GM19438 (cell line): ENCODE measurements around the gene PHLDB3.

Source experiments
- ATAC-seq: cut with Tn5 transposase; IDR thresholded peaks from one replicate; pipeline ENCODE4 v1.9.1; 2021; ENCODE audit warnings: low read depth; ENCODE audit not compliant: unreplicated experiment

Gene PHLDB3

DNA sequence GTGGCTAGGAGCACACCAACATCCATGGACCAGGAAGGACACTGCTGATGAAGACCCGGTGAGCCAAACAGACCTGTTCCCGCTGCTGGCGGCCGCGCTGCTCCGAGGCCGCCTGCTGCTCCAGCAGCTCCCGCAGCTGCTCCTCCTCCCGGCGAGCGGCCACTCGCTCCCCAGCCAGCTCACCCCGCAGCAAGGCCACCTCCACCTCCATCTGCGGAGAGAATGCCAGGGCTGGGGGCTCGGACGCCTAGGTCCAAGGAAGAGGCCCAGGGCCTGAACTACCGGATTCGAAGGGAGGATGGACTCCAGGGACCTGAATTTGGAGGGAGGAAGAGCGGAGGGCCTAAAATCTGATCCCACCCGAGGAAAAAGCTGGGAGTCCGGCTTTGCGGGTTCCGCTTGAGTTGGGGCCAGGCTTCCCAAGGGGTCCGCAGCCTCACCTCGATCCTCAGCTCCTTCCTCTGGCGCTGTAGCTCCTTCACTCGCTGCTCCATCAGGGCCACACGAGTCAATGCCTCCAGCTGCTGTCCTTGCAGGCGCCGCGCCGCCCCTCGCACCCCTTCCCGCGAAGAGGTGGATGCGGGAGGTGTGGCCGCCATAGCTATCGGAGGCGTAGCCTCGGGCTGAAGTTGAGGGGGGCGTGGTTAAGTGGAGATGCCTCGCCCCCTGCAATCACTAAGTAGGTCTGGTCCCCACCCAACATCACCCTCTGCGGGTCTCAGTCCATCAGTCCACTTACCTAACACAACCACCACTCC lies 2.7 kb downstream of the PHLDB3 start:
- no peak for ATAC-seq

DNA sequence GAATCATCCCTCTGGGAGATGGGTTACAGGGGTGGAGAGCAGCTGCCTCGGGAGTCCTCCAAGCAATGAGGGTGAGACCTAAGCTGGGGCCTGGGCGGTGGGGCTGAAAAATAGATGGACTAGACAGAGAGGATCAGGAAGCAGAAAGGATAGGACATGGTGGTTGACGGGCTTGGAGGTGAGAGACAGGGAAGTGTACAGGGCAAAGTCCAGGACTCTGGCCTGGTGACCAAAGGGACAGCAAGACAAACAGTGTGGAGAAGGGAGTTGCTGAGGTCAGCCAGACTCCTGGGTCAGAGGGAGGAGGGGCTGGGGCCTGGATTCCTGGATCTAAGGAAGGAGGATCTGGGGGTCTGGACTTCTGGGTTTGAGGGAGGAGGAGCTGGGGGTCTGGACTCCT lies 5.5 kb downstream of the PHLDB3 start:
- no peak for ATAC-seq

DNA sequence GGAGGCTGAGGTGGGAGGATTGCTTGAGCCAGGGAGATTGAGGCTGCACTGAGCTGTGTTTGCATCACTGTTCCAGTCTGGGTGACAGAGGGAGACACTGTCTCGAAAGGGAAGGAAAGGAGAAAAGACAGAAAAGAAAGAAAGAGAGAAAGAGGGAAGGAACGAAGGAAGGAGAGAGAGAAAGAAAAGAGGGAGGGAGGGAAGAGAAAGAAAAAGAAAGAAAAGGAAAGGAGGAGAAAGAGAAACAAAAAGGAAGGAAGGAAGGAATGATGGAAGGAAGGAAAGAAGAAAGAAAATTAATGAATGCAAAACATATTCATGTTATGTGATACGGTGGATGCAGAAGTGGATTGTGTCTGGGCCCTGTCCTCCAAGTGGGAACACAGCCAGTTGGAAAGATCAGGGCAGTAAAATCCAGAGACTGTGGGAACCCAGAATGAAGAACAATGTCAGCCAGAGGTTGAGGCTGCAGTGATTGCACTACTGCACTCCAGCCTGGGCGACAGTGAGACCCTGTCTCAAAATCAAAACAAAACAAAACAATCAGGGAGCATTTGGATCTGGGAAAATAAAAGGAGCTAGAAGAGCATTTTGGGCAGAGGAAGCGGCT lies 6.2 kb downstream of the PHLDB3 start:
- no peak for ATAC-seq

DNA sequence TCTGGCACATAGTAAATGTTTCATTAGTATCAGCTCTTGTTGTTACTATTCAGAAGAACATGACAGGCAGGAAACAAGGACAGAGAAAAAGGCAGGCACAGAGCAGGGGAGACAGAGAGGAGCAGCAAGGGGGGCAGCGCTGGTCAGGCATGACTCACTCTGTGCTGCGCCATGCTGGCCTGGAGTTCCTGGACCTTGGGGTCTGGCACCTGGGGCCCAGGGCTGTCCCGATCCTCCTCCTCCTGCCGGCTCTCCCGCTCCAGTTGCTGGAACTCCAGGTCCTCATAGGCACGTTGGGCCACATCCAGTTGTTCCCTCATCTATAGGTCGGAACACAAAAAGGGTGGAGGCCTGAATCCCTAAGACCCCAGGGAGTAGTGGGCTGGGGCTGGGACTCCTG lies 7.6 kb downstream of the PHLDB3 start:
- ATAC-seq = no peak

DNA sequence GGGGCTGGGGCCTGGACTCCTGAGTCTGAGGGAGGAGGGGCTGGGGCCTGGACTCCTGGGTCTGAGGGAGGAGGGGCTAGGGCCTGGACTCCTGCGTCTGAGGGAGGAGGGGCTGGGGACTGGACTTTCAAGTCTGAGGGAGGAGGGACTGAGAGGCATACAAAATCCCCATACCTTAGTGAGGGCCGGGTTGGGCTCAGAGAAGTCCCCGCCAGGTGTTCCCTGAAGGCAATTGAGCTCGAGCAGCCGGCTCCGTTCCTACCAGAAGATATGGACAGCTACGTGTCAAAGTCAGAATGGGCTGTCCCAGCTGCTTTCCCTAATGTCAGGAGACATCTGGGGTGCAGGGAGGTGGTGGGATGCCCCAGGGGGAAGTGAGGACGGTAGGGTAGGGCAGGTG lies 9.5 kb downstream of the PHLDB3 start:
- no peak for ATAC-seq

DNA sequence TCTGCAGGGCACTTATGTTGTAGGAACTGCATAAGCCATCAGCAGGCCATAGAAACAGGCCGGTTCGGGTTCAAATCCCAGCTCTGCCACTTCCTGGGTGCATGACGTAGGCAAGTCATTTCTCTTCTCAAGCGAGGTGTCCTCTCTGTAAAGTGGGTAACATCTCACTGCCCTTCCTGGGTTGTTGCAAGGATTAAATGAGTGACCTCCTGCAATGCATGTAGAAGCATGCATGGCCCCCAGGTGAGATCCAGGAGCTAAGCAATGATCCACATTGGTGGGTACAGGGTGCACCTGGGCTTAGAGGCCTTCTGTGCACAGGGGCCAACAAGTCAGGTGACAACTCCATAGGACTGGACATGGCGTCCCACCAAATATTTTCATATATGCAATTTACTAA lies 13.8 kb downstream of the PHLDB3 start:
- ATAC-seq = no peak

DNA sequence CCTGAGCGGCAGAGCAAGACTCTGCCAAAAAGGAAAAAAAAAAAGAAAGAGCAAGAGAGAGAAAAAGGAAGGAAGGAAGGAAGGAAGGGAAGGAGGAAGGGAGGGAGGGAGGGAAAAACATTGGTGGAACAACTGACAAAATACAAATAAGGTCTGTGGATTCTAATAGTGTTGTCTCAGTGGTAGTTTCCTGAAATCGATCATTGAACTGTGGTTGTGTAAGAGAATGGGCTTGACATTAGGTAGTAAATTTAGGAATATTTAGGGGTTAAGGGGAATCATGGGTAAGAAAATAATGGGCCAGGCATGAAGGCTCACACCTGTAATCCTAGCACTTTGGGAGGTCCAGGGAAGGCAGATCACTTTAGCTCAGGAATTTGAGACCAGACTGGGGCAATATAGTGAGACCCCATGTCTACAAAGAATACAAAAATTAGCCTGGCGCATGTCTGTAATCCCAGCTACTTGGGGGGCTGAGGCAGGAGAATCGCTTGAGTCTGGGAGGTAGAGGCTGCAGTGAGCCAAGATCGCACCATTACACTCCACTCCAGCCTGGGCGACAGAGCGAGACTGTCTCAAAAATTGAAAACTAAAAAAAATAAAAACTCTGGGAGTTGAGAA lies 14.5 kb downstream of the PHLDB3 start:
- no peak for ATAC-seq

DNA sequence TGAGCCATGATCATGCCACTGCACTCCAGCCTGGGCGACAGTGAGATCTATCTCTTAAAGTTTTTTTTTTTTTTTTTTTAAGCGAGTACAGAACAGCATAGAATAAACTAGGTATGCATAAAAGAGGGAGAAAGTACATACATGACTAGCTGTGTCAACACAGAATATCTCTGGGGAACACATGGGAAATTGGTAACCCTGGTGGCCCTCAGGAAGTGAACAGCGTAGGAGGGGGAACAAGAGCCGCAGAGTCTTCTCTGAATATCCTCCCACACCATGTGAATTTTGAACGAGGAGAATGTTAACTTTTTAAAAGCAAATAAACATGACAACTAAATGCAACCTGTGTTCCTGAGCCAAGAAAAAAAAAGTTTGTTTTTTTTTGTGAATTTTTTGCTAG lies 15.2 kb downstream of the PHLDB3 start:
- ATAC-seq = no peak

DNA sequence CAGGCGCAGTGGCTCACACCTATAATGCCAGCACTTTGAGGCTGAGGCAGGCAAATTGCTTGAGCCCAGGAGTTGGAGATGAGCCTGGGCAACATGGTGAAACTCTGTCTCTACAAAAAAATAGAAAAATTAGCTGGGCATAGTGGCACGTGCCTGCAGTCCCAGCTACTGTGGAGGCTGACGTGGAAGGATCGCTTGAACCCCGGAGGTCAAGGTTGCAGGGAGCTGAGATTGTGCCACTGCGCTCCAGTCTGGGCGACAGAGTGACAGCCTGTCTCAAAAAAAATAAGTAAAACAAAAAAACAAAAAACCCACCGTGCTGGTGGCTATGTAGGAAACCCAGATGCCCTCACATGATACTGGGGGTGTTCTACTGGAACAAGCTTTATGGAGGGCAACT lies 16.4 kb downstream of the PHLDB3 start:
- no peak for ATAC-seq

DNA sequence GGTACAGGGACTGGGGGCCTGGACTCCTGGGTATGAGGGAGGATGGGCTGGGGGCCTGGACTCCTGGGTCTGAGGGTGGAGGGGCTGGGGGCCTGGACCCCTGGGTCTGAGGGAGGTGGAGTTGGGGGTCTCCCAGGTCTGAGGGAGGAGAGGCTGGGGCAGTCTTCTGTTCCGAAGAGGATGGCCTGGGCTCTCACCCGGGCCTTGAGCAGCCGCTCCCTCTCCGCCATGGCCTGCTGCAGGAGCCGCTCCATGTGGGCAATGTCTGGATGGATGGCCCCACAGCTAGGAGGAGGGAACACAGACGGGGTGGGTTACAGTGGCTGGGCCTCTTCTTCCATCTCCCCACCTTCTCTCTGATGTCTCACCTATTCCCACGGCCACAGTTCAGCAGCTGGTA lies 18.1 kb downstream of the PHLDB3 start:
- no peak for ATAC-seq

DNA sequence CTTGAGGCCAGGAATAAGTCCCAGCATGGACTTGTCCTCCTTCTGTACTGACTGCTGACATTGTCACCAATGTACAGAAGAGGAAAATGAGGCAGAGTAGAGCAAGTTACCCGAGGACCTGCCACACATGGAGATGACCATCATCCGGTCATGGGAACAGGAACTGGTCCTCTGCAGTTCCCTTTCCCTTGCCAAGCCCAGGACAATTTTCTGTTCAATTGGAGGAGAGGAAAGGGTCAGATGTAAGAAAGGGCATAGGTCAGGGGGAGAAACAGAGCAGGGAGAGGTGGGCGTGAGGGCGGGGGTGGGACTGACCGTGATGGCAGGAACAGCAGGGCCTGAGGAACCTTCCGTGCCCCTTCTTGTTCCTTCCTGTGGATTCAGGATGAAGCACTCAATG lies 18.6 kb downstream of the PHLDB3 start:
- ATAC-seq = no peak

DNA sequence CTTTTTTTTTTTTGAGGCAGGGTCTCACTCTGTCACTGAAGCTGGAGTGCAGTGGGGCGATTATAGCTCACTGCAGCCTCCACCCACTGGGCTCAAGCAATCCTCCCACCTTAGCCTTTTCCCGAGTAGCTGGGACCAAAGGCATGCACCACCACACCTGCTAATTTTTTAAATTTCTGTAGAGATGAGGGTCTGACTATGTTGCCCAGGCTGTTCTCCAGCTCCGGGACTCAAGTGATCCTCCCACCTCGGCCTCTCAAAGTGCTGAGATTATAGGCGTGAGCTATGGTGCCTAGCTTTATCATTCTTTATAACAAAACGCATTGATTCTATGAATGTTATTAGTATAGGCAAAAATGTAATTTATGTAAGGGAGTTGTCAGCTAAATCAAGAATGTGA lies 21.3 kb downstream of the PHLDB3 start:
- ATAC-seq = no peak

DNA sequence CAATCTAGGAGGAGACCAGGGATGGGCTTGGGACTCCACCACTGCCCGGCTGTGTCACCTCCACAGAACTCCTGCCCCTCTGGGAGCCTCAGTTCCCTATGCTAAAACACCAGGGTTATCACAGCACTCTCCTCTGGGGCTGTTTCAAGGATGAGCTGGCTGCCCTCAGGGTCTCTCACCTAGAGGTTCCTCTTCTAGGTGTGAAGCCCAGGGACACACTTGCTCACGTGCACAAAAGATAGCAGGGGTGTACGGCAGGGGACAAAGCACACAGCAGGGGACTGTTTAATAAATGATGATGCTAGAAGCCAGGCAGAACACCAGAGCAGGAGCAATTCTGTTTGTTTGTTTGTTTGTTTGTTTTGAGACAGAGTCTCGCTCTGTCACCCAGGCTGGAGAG lies 22.4 kb downstream of the PHLDB3 start:
- no peak for ATAC-seq

DNA sequence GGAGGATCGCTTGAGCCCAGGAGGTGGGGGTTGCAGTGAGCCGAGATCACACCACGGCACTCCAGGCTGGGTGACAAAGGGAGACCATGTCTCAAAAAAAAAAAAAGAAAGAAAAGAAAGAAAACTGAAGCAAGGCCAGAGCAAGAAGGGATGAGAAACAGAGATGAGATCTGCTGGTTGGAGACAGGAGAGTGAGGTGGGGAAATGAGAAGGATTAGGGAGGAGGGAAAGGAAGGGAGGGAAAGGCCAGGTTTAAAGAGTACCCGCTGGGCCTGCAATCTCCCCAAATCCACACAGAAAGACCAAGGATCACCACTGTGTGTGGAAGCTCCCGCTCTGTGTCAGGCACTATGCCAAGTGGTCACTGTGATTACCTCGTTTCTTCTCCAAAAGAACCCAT lies 22.8 kb downstream of the PHLDB3 start:
- ATAC-seq = no peak

DNA sequence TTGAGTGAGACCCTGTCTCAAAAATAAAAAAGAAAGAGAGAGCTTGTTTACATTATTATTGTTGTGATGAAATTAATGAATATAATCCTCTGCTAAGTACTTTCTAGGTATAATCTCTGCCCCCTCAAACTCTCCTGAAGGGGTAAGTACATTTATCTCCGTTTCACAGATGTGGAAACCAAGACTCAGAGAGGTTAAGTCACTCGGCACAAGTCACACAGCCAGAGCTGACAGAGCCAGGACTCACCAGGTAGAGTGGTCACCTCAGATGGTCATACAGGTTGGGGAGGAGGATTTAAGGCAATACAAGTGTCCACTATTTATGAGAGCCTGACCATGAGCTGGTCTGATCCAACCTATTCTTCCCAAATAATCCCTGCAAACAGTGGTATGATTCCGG lies 24.0 kb downstream of the PHLDB3 start:
- no peak for ATAC-seq

DNA sequence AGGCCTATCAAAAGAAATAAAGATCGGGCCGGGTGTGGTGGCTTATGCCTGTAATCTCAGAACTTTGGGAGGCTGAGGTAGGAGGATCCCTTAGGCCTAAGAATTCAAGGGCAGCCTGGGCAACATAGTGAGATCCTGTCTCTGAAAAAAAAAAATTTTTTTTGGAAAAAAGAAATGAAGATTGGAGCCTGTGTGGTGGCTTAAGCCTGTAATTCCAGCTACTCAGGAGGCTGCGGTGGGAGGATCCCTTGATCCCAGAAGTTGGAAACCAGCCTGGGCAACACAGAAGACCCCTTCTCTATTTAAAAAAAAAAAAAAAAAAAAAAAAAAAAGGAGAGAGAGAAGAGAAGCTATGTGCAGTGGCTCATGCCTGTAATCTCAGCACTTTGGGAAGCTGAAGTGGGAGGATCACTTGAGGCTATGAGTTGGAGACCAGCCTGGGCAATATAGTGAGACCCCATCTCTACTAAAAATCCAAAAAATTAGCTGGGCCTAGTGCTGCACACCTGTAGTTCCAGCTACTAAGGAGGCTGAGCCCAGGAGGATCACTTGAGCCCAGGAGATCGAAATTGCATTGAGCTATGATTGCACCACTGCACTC lies 24.5 kb downstream of the PHLDB3 start:
- no peak for ATAC-seq

DNA sequence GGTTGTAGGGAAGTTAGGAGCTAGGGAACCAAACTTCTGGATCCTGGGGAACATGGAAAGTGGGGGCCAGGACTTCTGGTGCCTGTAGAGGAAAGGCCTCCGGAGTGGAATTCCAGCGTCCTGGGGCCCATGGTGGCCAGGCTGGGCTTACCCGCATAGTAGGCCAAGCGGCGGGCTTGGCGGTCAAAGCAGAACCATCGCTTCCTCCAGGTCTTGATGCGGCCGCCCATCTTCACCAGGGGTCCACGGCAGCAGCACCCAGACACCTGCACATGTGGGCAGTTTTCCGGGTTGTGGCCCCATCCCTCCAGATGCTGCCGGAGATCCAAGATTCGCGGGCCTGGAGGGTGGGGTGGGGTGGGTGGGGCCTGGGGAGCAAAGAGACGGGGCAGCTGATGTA lies 25.3 kb downstream of the PHLDB3 start:
- no peak for ATAC-seq

DNA sequence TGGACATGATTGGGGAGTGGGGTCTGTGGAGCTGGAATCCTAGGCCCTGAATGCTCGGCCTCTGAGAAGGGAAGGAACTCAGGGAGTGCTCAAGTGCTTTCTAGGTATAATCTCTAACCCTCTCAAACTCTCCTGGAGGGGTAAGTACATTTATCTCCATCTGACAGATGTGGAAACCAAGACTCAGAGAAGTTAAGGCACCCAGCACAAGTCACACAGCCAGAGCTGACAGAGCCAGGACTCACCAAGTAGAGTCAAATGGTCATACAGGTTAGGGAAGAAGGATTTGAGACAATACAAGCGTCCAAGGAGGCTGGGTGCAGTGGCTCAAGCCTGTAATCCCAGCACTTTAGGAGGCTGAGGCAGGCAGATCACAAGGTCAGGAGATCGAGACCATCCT lies 26.2 kb downstream of the PHLDB3 start:
- no peak for ATAC-seq

DNA sequence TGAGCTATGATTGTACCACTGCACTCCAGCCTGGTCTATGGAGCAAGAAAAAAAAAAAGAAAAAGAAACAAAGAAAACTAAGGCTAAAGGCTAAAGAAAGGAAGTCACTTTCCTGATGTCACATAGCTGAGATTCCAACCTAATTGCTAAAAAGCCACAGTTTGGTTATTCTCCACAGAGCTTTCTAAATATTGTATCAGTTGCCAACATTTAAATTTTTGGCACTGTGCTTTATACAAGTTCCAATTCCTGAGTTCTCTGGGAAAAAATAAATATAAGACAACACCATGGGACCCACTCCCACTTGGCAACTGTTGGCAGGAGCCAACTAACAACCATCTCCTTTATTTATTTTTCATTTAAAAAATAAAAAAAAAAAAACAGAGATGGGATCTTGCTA lies 27.9 kb downstream of the PHLDB3 start:
- ATAC-seq = no peak

DNA sequence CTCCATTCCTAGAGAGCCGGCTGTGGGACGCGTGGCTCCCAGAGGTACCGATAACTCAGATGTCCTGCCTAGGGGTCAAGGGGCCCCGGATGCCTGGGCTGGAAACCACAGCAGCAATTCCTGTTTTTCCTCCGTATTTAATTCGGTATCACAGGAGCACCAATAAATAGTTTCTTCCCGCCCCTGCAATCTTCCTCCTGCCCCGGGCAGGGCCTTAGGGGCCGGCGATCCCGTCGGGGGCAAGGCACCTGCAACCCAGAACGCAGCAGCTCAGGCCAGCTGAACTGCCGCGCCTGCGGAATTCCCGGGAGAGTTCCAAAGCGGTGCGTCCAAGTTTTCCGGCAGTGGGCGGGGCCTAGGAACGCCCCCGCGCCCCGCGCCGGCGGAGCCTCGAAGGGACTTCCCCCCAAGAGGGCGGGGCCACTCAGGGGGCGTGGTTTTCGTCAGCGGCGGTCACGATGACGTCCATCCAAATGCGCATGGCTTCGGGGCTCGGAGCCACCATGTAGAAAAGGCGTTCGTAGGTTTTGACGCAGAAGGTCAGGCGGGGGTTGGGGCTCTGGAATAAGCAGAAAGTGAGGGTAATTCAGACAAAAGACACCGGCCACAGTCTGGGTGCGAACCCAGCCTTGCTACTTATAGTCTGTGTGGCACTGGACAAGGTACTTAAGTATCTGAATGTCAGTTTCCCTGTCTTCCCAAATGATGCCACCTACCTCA lies 29.4 kb downstream of the PHLDB3 start:
- peak; percentile 73 for ATAC-seq

DNA sequence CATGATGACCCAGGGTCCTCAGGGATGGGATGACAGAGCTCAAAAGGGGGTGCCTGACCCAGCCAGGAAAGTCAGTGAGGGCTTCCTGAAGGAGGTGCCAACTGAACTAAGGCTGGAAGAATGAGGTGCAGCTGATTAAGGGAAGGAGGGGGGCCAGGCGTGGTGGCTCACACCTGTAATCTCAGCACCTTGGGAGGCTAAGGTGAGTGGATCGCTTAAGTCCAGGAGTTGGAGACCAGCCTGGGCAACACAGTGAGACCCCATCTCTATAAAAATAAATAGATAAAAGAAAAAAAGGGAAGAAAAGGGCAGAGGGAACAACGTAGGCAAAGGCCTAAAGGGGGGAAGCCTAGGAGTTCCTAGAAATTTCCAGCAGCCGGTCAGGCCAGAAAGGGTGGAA lies 30.1 kb downstream of the PHLDB3 start:
- ATAC-seq = no peak
